GM10847 (cell line): Measurements from ENCODE around the gene PTPRT.

ENCODE experiments used
- POLR2A ChIP-seq: IDR thresholded peaks from 2 replicates; pipeline ENCODE4 v1.6.1; 2011; ENCODE audit not compliant: insufficient read length; ENCODE audit errors: extremely low read depth

The PTPRT gene

DNA sequence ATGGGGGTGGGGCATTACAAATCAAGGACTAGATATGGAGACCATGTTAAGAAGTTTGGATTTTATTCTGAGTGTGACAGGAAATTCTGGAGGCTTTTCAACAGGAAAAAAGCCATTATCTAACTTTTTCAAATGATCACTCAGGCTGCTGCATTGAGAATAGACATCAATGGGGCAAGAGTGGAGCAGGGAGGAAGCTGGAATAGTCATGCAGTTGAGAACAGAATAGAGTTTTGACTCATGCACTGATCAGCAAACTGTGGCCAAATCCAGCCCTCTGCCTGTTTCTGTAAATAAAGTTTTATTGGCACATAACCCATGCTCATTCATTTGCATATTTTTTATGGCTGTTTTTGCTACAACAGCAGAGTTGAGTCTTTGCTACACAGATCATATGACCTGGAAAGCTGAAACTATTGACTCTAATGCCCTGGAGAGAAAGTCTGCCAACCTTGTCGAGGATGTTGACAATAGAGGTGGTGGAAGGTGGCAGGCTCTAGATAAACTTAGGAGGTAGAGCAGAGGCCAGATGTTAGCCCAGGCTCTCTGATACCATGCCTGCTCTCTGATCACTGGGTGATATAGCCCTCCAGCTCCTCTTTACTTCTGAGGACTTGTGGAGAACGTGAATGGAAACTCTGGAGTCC lies 441.8 kb downstream of the PTPRT start:
- TF ChIP-seq POLR2A = no peak

DNA sequence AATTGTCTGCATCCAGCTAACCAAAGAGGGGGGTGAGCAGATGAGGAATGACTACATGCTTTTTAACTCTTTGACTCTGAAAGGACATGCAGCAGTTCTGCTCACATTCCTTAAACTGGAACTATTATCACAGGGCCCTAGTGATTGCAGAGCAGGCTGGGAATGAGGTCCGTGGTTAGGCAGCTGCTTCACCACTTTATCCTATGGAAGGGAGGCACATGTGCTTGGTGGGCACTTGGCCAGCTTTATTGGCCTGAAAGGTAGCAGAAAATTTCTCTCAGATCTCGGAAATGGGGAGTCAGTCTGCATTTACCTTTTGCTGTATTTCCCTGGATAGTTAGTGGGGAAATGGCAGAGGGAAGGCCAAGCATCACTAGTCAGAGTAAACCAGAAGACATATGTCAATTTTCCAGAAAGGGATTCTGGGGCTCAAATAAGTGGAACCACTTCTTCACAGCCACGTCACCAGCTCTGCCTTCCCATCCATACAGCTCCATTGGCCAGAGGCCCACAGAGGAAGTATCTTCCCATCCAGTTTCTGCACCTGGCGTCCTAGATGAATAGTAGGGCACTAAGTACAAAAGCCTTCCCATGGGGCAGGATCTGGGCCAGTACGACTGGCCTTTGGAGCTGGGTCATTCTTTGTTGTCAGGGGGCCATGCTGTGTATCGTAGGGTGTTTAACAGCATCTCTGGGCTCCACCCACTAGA lies 444.8 kb downstream of the PTPRT start:
- TF ChIP-seq POLR2A = no peak

DNA sequence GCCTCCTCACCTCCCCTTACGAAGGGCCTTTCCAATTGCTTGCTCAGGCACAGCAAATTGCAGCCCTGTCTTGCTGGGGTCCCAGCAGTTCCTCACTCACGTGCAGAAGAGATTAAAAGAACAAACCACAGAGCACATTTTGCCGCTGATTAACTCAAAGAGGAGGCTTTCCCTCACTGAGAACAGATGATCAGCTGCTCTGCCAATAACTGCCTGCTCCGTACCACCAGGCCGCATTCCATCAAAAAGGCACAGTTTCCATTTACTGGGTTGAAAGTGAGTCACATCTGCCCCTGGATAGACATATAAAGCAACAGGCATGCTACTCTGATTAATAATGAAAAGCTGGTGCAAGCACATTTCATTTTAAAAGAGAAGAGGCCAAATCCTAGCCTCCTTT lies 446.8 kb downstream of the PTPRT start:
- no peak for TF ChIP-seq POLR2A

DNA sequence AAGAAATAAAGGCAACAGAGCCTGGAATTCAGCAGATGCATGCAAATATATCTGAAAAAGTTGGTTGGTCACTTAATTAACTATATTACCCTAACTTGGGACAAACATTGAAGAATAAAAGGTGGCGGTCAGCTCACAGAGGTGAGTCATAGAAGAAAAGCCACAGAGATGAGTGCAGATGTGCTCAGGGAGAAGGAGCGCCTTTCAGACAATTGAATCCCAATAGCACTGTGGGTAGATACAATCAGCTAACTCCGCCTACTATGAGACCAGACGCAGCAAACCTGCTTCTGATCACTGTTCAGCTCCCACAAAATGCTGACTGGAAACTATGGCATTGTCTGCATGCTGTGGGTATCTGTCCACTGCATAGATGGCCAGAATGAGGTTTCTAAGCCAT lies 447.8 kb downstream of the PTPRT start:
- no peak for TF ChIP-seq POLR2A

DNA sequence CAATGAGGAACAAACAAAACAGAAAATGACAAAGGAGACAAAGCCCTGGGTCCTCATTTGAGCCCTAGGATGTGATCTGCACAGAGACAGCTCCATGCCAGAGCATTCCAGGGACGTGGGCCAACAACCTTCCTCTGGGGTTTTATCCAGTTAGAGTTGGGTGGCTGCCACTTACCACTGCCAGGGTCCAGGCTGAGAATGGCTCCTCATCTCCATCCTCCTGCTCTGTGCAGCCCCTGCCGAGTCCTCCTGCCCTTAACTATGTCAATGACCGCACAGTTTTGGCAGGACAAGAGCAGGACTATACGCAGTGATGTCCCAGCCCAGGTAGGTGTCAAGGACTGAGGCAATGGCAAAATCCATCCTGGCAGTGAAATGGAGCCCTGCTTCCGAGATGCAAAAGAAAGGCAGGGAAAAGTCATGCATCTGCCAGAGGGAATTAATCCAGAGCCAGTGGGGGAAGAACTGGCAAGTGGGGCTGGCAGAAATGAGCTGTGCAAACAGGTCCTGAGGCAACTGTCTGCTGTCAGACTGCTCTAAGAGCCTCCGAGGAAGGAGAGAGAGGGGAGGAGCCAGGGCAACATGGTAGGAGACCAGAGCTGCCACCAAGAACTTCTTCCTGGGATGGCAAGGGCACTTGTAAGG lies 449.4 kb downstream of the PTPRT start:
- no peak for TF ChIP-seq POLR2A

DNA sequence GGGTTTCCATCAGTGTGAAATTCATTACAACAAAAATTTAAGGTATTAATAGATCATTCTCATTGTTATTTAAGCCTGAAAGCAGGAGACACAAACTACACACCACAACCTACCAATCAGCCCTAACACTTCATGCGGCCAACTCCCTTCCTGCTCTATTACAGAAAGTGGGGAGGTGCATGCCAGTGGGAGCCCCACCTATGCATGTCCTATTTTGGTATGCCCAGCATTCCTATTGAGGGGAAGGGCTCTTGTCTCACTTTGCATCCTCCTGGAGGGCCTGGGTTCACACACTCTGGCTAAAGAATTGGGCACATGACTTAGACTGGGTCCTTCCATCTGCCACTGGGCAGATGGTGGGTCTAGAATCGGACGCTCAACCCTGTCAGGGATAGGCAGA lies 450.0 kb downstream of the PTPRT start:
- TF ChIP-seq POLR2A = no peak

DNA sequence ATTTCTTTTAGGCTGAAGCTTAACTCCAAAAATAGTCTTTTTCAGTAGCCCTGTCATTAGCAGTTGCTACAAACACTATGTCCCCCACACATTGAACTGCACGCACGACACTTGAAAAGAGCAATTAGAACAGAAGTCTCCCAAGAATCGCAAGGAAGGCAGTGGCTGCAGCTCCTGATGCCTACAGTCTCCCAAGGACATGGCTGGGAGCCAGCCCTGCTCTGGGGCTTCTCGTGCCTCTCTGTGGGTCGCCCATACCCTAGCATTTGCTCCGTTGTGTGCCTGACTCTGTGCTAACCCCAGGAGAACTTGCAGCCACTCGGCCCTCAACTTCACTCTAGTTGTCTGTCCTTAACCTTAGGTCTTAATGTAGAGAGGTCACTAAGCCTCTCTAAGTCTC lies 454.2 kb downstream of the PTPRT start:
- no peak for TF ChIP-seq POLR2A

DNA sequence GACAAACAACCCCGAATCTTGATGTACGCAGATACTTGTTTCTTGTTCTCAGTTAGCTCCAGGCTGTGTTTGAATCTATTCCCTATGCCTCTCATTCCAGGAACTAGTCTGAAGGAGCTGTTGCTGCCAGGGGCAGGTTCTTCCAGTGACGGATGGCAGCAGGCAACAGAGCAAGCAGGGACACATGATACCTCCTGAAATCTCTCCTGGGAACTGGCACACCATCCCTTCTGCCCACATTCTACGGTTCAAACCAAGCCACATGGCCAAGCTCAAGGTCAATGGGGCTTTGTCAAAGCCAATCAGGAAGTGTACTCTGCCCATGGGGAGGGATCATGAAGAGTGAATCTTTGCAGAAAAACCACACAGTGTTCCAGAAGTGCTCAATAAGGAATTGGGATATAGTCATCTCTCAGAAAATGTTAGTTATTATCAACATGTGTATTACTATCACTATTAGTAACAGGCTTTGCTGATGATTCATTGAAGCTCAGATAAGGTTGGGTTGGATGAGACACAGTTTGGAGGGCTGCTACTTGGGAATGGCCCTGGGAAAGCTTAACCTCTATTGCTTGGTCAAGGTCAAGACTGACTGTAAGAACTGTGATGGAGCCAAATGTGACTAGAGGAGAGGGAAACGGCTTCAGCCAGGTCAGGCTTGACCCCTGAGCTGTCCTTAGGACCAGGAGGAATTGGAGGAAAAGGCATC lies 454.9 kb downstream of the PTPRT start:
- no peak for TF ChIP-seq POLR2A

DNA sequence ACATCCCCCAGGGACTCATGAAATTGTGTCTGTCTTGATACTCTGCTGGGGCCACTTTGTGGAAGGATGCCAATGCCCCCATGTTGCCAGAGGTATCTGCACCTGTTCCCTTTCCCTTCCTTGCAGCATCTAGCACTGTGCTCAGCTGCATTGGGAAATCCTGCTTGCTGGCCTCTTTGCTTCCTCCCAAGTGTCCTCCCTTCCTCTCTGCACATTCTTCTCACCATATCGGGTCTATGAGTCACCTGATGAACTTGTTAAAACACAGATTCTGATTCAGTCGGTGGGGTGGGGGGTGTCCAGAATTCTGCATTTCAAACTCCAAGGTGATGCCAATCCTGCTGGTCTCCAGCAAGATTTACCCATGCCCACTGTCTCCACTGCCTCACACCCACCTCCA lies 467.8 kb downstream of the PTPRT start:
- TF ChIP-seq POLR2A = no peak

DNA sequence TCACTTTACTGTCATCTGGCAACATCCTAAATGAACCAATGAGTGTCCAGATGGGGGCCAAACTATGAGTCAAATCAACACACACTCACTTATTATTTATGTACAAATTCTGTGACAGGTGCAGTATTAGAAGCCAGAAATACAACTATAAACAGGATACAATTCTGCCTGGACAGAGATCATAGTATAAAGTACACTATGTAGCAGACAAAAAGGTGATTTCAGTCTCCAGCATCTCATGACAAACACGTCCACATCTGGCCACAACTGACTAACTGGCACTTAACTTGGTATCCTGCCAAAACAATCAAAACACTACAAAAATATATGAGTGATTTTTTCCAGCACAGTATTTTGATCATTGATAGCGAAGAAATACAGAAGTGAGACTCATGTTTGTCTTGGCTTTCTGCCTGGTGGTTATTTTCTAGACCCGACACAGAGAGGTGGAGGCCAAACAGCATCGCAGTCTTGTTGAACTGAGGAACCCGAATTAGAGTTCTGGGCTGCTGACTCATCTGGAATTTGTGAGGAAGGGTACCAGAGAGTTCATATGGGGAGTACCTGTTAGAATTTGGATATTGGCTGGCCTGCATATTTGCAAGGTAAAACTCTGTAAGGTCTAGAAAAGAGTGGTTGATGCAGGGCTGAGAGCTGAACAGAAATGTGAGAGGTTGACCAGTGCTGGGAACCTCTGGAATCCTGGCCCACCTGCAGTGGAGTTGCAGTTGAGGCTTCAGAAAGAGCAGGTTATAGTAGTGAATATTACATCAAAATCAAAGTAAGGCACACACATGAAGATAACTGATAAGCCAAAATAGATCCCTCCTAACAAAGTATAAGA lies 475.2 kb downstream of the PTPRT start:
- TF ChIP-seq POLR2A = no peak

DNA sequence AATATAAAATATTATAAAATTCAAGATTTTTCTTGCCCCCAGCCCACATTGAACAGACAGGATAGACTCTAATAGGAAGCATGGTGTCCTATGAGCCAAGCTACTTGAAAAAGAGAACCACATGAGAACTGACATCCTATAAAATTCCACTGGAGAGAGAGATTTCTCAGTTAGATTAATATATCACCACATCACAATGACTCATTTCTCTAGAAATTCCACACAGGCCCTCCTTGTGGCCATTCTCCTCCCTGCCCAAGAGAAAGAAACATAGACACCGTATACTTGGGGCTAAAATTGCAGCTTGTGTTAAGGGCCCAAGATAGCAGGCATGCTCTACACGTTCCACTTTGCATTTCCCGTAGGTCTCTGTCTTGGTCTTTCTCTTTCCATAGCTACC lies 481.4 kb downstream of the PTPRT start:
- TF ChIP-seq POLR2A = no peak

DNA sequence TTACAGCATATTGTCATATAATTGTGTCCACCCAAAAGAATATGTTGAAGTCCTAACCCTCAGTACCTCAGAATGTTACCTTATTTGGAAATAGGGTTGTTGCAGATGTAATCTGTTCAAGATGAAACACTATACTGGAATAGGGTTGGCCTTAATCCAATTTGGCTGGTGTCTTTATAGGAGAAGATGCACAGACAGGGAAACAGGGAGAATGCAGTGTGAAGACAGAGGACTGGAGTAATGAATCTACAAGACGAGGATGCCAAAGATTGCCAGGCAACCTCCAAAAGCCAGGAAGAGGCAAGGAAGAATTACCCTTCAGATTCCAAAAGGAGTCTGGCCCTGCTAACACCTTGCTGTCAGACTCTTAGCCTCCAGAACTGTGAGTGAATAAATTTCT lies 482.9 kb downstream of the PTPRT start:
- no peak for TF ChIP-seq POLR2A

DNA sequence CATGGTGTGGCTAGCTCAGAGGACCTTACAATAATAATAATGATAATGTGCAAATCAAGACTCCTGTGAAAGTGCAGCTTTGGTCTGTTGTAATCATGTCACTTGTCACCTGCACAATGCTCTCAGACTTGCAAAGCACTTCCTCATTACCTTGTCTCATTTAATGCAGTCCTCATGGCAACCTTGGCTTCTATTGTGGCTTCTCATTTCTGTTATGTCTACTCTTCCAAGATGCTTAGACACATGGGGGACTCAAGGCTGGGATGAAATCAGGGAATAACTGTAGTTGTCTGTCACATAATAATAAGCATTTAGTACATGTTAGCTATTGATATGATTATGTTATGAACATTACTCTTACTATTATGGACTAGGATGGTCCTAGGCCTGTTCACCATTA lies 484.2 kb downstream of the PTPRT start:
- no peak for TF ChIP-seq POLR2A

DNA sequence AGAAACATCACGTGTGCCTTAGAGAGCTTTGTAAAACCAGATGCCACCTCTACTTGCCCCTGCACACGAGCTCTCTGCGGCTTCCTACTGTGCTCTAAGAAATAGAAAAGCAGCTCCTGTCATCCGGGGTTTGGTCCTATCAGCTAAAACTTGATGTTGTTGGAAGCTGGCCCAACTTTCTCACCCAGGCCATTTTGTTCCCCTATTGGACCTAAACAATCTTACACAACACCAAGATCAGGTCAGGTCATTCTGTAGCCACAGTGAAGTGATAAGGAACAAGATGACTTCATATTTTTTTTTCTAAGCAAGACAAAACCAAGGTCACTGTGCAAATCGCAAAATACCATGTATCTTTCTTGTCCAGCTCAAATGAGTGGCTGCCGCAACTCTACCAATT lies 486.0 kb downstream of the PTPRT start:
- no peak for TF ChIP-seq POLR2A

DNA sequence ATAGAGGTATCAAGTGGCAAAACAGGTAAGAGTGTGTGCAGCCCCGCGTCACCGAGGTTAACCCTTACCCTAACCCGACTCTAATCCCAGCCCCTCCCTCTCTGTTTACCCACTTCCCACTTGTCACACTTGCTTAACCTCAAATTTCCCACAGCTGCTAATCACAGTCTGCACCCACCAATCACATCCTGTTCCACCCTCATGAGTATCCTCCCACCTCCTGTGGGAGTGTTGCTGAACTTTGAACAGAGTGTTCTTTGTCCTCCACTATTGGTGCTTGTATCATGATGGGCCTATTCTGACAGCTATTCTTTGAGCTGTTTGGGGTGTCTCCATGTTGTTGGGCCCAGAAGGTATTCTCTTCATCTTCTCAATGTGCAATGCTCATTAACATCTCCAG lies 487.8 kb downstream of the PTPRT start:
- TF ChIP-seq POLR2A = no peak
